Hepatocyte (in vitro differentiated cells): ENCODE data around the gene RGR.

Experiments
- CTCF ChIP-seq: fragments of 200-600 bp; sonication (generic); IDR thresholded peaks from 2 replicates; pipeline ENCODE4 v1.5.1; 2016; ENCODE audit warnings: antibody characterized with exemption, mild to moderate bottlenecking; ENCODE audit not compliant: poor library complexity
- EZH2 ChIP-seq: fragments of 200-600 bp; sonication (generic); IDR thresholded peaks from 2 replicates; pipeline ENCODE4 v1.6.1; 2016; ENCODE audit warnings: antibody characterized with exemption, mild to moderate bottlenecking, borderline replicate concordance

DNA sequence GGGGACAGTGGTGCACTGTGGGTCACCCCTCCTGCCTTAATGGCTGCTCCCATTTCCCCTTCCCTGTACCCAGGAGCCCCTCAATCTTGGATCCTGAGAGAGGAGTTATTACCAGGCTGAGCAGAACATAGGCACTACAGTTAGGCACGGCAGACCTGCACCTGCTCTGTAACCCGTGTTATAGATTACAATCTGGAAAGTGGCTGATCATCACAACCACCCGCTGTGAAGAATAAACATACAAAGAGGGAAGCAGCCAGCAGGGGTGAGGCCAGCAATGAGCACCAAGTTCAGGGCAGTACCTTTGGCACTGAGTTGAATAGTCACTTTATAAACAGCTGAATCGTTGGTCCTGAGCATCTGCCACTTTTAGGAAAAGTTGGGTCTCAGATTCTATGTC, 48.8 kb upstream of the RGR start:
- TF ChIP-seq EZH2 (no peak), CTCF (no peak)
